NOMO-1 treated with dmso at 0.1 percent for 144 hours (cell line): ENCODE data around the gene SHQ1.
"Not testable (repeated sequence)": the region's sequence is repeated elsewhere in the genome, so short reads cannot be mapped to it uniquely, and the experiment has no call there.

Source experiments
- DNase-seq: peaks from one replicate; lab custom pipeline; 2025; ENCODE audit not compliant: unreplicated experiment; lab: John Stamatoyannopoulos, UW

The SHQ1 gene

GRCh38 chr3:72721683-72722381 is 126.4 kb downstream of the SHQ1 start:
- no peak for DNase-seq

GRCh38 chr3:72720566-72720965 is 127.7 kb downstream of the SHQ1 start:
- DNase-seq, result no peak

GRCh38 chr3:72719137-72719536 is 129.1 kb downstream of the SHQ1 start:
- no peak for DNase-seq

- not testable (repeated sequence) for DNase-seq
These were observed 134.1 kb downstream of the SHQ1 start for GRCh38 chr3:72714135-72714534.

GRCh38 chr3:72710471-72710870 is 137.8 kb downstream of the SHQ1 start:
- not testable (repeated sequence) for DNase-seq

- DNase-seq, result no peak
These were observed 139.8 kb downstream of the SHQ1 start for GRCh38 chr3:72708441-72708840.

GRCh38 chr3:72702997-72703396 is 145.2 kb downstream of the SHQ1 start:
- DNase-seq, result no peak

GRCh38 chr3:72702390-72702789 is 145.9 kb downstream of the SHQ1 start:
- DNase-seq, result no peak

GRCh38 chr3:72700106-72700505 is 148.1 kb downstream of the SHQ1 start:
- DNase-seq, result no peak

- DNase-seq, result no peak
These were observed 148.6 kb downstream of the SHQ1 start for GRCh38 chr3:72699631-72700030.
